ENCODE measurements around the gene EXOC5. TPM values are rescaled to one million over a fixed set of nuclear protein-coding genes. Genes with fewer than 3 reads are reported as not detected.

Gene EXOC5, protein sequence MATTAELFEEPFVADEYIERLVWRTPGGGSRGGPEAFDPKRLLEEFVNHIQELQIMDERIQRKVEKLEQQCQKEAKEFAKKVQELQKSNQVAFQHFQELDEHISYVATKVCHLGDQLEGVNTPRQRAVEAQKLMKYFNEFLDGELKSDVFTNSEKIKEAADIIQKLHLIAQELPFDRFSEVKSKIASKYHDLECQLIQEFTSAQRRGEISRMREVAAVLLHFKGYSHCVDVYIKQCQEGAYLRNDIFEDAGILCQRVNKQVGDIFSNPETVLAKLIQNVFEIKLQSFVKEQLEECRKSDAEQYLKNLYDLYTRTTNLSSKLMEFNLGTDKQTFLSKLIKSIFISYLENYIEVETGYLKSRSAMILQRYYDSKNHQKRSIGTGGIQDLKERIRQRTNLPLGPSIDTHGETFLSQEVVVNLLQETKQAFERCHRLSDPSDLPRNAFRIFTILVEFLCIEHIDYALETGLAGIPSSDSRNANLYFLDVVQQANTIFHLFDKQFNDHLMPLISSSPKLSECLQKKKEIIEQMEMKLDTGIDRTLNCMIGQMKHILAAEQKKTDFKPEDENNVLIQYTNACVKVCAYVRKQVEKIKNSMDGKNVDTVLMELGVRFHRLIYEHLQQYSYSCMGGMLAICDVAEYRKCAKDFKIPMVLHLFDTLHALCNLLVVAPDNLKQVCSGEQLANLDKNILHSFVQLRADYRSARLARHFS
- total RNA-seq, result 10 to 100 TPM; 78.0 to 81.8 TPM

DNA sequence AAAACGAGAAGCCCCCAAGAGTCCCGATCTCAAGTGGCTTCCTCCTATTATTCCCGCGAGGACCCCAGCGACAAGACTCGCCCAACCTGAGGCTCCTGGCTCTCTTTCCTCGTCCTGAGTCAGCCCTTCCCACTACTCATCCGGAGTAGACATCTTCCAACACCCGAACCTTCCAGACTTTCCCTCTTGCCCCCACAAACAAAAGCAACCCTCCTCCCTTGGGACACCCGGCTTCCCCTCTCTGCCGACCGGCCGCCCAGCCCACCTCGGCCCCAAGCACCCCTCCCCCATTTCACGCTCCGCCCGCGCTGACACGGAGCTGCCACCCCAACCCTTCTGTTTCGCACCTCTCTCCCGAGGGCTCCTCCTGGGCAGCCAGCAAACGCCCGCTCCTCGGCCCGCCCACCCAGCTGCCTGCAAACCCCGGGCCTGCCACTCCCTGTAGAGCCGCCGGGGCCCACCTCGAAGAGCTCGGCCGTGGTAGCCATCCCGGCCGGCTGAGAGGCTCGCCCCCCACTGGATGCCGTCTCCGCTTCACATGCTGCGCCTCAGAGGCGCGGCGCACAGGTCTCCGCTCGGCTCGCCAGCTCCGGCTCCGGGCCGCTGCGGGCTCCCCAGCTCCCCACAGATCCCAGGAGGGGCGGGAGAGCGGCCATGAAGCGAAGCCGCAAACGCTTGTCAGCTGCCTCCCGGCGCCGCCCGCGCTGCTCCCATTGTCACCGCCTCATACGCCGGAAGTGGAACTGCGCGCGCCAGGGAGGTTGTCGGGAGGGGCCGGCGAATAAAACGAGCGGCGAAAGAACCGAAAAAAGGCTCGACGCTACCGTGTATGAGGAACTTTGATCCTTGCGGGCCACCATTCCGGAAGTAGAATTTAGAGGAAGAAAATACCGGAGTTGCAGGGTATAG is at the start of gene EXOC5, which contains the start of gene AP5M1:
EXOC5 (minus strand) TSS at position 745 of the 909 bp plus-strand sequence; CDS start at position 488, 257 bp downstream.
AP5M1 (plus strand) TSS at position 811 of the 909 bp plus-strand sequence. CDS start 344 bp downstream, outside the sequence.
- DNase-seq, result peak; percentile 91
- no peaks in the 10 kb centered on the region for H3K27me3 Mint-ChIP-seq
- peak within 1 kb of the TSS; percentile 97 for H3K27ac Mint-ChIP-seq
- peaks cover 17% of the 10 kb centered on the region for H3K36me3 Mint-ChIP-seq
- H3K4me3 Mint-ChIP-seq, result peak within 1 kb of the TSS; percentile 96
- H3K4me1 Mint-ChIP-seq, result peaks cover 51% of the 10 kb centered on the region
- no peaks in the 10 kb centered on the region for H3K9me3 Mint-ChIP-seq

DNA sequence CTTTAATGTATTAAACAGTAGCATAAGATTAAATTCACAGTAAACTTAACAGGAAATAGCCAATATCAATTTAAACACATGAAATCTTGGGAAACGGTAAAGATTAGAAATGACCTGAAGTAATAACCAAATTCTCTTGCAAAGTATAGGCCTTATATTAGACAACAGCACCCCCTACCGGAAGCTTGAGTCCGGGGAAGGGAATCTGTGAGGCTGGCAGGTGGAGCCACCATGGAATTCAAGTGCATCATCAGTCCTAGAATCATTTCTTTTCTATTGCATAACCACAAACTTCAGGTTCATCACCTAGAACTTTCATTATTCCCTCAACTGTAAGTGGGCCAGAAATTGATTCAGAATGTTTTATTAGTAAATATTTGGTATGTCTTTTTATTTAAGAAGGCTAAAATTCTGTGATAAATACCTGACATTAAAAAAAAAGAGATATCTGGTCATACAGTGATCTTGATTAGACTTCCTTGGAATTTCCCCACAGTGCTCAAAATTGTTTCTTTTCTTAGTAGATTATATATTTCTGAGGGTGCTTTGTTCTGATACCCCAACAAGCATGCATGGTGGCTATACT is 48.6 kb upstream of the EXOC5 start:
- Mint-ChIP-seq H3K4me3 (no peak overlapping the region), H3K27me3 (peaks cover 4% of the 10 kb centered on the region), H3K27ac (no peak overlapping the region), H3K9me3 (peaks cover 7% of the 10 kb centered on the region), H3K4me1 (peaks cover 5% of the 10 kb centered on the region), H3K36me3 (peaks cover 4% of the 10 kb centered on the region)
- DNase-seq, result peak; percentile 55

DNA sequence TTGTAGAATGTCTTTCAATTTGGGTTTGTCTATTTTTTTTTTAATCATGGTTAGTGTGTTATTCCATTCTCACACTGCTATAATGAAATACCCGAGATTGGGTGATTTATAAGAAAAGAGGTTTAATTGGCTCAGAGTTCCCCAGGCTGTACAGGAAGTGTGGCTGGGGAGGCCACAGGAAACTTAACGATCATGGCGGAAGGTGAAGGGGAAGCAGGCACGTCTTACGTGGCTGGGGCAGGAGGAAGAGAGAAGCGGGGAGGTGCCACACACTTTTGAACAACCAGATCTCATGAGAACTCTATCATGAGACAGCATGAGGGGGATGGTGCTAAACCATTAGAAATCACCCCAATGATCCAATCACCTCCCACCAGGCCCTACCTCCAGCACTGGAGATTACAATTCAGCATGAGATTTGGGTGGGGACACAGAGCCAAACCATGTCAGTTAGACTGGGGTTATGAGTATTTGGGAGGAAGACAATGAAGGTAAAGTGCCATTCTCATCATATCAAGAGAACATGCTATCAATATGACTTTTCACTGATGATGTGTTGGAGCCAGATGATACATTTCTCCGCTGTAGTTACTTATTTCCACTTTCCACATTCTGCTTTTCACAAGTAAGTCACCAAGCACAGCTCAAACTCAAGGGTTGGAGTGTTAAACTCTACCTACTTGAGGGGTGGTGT is 45.8 kb upstream of the EXOC5 start:
- peaks cover 4% of the 10 kb centered on the region for H3K36me3 Mint-ChIP-seq
- H3K4me1 Mint-ChIP-seq, result peaks cover 5% of the 10 kb centered on the region
- DNase-seq, result no peak
- H3K27ac Mint-ChIP-seq, result no peak overlapping the region
- H3K9me3 Mint-ChIP-seq, result peaks cover 7% of the 10 kb centered on the region
- no peak overlapping the region for H3K4me3 Mint-ChIP-seq
- H3K27me3 Mint-ChIP-seq, result peaks cover 14% of the 10 kb centered on the region

DNA sequence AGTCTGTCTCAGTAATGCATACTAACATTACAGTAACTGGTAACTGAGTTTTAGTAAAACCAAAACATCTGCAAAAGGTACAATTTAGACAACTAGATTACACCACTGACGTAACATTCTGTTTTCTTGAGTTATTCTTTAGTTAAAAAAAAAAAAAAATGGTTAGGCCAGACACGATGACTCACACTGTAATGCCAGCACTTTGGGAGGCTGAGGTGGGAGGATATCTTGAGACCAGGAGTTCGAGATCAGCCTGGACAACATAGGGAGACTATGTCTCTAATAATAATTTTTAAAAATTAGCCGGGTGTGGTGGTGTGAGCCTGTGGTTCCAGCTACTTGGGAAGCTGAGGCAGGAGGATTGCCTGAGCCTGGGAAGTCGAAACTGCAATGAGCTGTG is 34.2 kb upstream of the EXOC5 start:
- no peak for DNase-seq
- no peak overlapping the region for H3K4me3 Mint-ChIP-seq
- H3K4me1 Mint-ChIP-seq, result no peaks in the 10 kb centered on the region
- peaks cover 30% of the 10 kb centered on the region for H3K27me3 Mint-ChIP-seq
- H3K27ac Mint-ChIP-seq, result no peak overlapping the region
- no peaks in the 10 kb centered on the region for H3K9me3 Mint-ChIP-seq
- H3K36me3 Mint-ChIP-seq, result no peaks in the 10 kb centered on the region

DNA sequence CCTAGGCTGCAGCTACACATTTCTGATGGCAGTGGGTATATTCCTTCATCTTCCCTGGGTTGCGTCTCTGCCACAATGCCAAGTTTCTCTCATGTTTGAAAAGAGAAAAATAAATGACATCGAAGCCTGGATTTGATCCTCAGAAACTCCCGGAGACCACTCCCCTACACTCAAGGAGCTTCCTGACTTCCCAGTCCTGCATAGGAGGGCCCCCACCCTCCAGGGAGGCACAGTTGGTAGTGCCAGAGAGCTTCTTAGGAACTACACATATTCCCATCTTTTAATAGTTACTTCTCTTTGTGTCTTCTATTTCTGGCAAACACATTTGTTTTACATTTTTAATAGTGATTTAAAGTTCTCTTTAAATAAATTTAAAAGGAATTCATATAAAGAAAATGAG is 30.8 kb upstream of the EXOC5 start:
- Mint-ChIP-seq H3K27ac (no peak overlapping the region), H3K9me3 (no peaks in the 10 kb centered on the region), H3K36me3 (no peaks in the 10 kb centered on the region), H3K27me3 (peaks cover under 1% of the 10 kb centered on the region), H3K4me3 (no peak overlapping the region), H3K4me1 (no peaks in the 10 kb centered on the region)
- DNase-seq, result no peak

DNA sequence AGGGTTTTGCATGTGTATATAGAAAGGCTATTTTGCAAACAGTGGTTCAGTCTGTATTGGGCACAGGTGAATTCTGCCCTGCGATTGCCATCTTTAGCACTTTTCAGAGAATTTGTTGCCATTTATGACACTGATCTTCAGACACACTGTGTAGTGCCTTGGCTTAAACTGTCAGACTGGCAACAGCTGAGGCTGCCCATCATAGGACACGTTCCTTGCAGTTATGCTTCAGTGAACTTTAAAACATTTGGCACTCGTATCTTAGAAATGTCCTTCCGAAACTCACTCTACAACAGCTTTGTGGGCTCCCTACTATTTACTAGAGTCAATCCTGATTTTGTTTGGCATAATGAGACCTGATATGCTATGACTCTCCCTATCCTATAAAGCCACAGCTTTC is 29.1 kb upstream of the EXOC5 start:
- no peak for DNase-seq
- no peaks in the 10 kb centered on the region for H3K9me3 Mint-ChIP-seq
- H3K27ac Mint-ChIP-seq, result no peak overlapping the region
- no peaks in the 10 kb centered on the region for H3K36me3 Mint-ChIP-seq
- H3K4me1 Mint-ChIP-seq, result no peaks in the 10 kb centered on the region
- H3K27me3 Mint-ChIP-seq, result no peaks in the 10 kb centered on the region
- H3K4me3 Mint-ChIP-seq, result no peak overlapping the region

DNA sequence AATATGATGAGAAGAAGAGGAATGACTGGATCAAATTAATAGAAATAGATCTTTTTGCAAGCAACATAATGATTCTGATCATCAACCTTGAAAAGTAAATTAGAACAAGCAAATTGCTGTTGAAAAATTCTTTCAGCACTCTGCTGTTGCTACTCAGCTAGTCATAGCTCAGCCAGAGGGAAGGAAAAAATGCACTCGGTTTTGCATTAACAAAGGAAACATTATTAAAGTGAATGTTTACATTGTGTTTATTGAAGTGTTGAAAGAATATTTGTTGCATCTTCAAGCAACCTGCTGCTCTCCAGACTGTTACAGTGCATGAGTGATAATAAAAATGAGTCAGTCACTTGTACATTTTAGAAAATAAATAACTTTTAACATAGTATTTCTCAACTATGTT is 26.5 kb upstream of the EXOC5 start:
- no peaks in the 10 kb centered on the region for H3K36me3 Mint-ChIP-seq
- H3K4me3 Mint-ChIP-seq, result no peak overlapping the region
- no peaks in the 10 kb centered on the region for H3K9me3 Mint-ChIP-seq
- no peak for DNase-seq
- H3K4me1 Mint-ChIP-seq, result no peaks in the 10 kb centered on the region
- H3K27ac Mint-ChIP-seq, result no peak overlapping the region
- no peaks in the 10 kb centered on the region for H3K27me3 Mint-ChIP-seq

DNA sequence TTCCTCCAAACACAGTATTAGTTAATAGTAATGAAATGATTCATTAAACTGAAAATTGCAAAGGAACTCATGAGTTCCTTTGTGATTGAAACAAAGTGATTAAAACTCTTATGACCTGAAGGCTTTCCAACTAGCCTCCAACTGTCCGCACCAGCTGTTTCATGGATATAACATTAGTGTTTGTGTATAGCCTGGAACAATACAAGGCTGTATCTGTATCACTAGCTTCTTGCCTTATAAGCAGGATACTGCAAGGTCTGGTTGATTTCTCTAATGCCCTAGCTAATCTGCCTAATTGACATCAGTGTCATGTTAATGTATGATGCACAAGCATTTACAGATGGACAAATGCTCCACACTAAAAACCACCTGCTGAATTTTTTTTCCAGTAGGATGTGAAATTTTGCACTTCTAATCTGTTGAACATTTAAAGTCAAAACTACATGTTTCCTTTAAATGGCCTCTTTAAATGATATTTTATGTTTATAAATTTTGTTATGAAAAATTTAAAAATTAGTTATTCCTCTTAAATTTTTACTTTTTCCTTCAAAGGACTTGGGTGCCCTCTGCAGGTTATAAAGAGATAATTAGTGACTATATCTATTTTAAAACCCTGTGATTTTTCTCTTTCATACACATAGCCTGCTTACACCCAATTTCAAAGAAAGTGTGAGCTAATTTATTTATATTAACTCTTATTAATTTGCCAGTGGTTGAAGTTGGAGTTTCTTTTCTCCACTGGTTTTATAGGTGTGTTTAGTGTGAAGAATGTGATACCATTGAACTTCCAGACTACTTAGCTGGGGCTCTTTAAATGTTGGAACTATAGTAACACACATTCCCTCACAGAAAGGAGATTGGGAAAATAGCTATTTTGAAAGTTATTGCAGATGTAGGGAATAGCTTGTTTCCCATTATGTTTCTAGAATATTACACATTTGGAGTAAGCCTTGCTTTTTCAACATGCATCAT is 25.4 kb upstream of the EXOC5 start:
- Mint-ChIP-seq H3K36me3 (no peaks in the 10 kb centered on the region), H3K4me3 (no peak overlapping the region), H3K27me3 (no peaks in the 10 kb centered on the region), H3K9me3 (no peaks in the 10 kb centered on the region), H3K27ac (no peak overlapping the region), H3K4me1 (no peaks in the 10 kb centered on the region)
- no peak for DNase-seq

DNA sequence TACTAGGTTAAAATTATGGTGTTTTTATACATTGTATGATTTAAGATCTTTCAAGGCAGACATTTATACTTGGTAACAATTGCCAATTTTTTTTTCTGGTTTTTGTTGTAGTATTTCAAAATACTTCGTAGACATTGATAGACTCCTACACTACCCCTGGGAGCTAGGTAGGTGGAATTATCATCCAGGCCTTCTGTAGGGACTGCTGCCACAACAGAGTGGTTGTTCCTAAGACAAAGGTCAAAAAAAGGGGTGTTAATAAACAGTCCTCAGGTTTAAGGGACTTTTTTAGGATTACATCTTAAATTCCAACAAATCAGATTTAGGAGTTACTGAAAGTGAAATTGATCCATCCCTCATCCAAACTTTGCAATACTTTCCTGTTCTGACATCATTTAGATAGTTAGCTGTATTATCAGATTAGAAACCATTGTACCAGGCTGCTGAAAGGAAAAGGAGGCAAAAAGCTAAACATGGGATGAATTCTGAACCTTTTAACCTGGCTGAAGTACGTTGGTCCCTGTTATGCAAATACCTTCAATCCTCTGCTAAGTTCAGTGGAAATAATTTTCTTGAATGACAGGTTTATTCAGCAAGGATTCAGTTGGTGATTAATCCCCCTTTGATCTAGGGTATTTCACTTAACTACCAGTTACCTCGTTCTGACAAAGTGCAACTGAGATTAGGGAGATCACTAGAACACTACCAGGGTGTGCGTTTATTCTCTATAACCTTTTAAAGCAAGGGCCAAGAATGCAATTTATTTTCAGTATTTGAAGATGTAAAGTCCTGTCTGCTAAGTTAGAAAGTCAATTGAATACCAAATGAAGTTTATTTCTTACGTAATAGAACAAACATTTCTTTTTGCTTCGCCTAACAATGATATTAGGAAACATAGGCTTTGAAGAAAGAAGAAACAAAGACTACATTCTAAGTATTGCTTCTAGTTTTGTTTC is 23.3 kb upstream of the EXOC5 start:
- no peak overlapping the region for H3K27ac Mint-ChIP-seq
- no peak for DNase-seq
- H3K27me3 Mint-ChIP-seq, result no peaks in the 10 kb centered on the region
- H3K4me1 Mint-ChIP-seq, result no peaks in the 10 kb centered on the region
- no peaks in the 10 kb centered on the region for H3K36me3 Mint-ChIP-seq
- H3K9me3 Mint-ChIP-seq, result no peaks in the 10 kb centered on the region
- no peak overlapping the region for H3K4me3 Mint-ChIP-seq

DNA sequence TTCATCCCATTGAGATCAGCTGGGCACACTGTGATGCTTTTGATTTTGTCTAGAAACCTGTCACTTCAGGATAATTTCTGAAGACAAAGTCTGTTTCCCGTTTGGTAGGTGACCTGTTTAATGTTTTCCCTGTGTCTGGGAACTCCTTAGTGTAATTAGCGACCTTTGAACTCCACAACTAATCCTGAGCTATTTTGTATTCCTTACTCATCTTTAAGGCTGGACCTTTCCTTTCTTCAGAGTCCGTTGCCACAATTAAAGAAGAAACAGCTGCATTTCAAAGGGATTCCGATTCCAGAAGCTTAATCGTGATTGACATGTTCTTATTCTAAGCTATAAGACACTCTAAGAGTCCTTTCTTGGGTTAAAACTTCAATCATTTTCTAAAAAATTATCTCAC is 22.0 kb upstream of the EXOC5 start:
- no peak overlapping the region for H3K27ac Mint-ChIP-seq
- H3K4me1 Mint-ChIP-seq, result no peaks in the 10 kb centered on the region
- H3K9me3 Mint-ChIP-seq, result no peaks in the 10 kb centered on the region
- no peak for DNase-seq
- no peaks in the 10 kb centered on the region for H3K36me3 Mint-ChIP-seq
- no peaks in the 10 kb centered on the region for H3K27me3 Mint-ChIP-seq
- H3K4me3 Mint-ChIP-seq, result no peak overlapping the region

DNA sequence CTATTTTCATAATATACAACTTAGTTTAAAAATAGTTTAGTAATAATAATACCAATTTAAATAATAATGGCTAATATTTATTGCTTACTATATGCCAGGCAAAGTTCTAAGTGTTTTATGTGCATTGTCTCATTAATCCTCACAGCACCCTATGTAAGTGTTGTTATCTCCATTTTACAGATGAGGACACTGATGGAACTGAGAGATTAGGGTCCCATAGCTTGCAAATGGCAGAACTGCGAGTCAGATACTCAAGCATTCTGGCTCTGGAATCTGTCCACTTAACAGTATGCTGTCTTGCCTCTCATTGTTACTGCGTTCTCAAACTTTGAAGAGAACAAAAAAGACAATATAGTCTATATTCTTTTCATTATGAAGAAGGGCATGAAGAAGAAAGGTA is 19.0 kb upstream of the EXOC5 start:
- H3K27me3 Mint-ChIP-seq, result no peaks in the 10 kb centered on the region
- DNase-seq, result no peak
- no peaks in the 10 kb centered on the region for H3K4me1 Mint-ChIP-seq
- H3K36me3 Mint-ChIP-seq, result peaks cover 4% of the 10 kb centered on the region
- no peak overlapping the region for H3K4me3 Mint-ChIP-seq
- no peaks in the 10 kb centered on the region for H3K9me3 Mint-ChIP-seq
- H3K27ac Mint-ChIP-seq, result no peak overlapping the region

DNA sequence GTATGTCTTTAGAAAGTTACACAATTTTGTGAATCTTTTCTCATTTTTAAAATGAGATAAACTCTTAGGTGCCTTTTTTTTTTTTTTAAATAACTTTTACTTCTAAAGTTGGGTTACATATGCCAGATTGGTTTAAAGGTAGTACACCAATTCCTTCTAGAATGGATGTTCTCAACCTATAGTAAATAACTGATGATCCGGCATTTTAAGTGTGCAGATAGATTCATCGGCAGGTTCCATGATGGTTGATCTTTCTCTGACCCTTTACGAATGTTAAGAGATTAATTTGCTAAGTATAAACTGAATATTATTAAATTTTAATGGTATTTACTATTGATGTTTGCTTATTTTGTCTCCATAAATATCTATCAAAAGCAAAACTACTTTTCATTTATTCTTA is 8.4 kb upstream of the EXOC5 start:
- Mint-ChIP-seq H3K4me1 (peaks cover 26% of the 10 kb centered on the region), H3K36me3 (peaks cover 31% of the 10 kb centered on the region), H3K4me3 (no peak overlapping the region), H3K27me3 (no peaks in the 10 kb centered on the region), H3K9me3 (no peaks in the 10 kb centered on the region), H3K27ac (no peak overlapping the region)
- no peak for DNase-seq

Measured in activated naive CD8-positive, alpha-beta T cell treated with anti-CD3 and anti-CD28 coated beads for 36 hours (primary cell).